Keratinocyte (primary cell): ENCODE results near the gene MICOS13.

Source experiments
- CTCF ChIP-seq, 3 experiments: IDR thresholded peaks in 1 of 3; conservative IDR thresholded peaks in 1 of 3; optimal IDR thresholded peaks in 1 of 3; 2 replicates in 2 of 3; 3 replicates in 1 of 3; pipeline versions ENCODE3 to v1.5.1; 2011; ENCODE audit warnings: low read length in 3 of 3, mild to moderate bottlenecking in 3 of 3, moderate library complexity in 2 of 3, control low read depth in 1 of 3, inconsistent platforms in 1 of 3; ENCODE audit not compliant: insufficient read depth in 2 of 3; ENCODE audit errors: extremely low read depth in 1 of 3
- EZH2 ChIP-seq: IDR thresholded peaks from one replicate; pipeline ENCODE4 v1.6.1; 2012; ENCODE audit warnings: inconsistent platforms, mild to moderate bottlenecking, low read length, moderate library complexity

- TF ChIP-seq CTCF (optimal IDR thresholded peaks at IDR 0.05 in 1 of 3, IDR thresholded peaks at IDR 0.05 in 1 of 3, conservative IDR thresholded peaks at IDR 0.05 in 1 of 3; ENCODE audit: extremely low read depth in 1 of 3, insufficient read depth in 2 of 3, low read length in 3 of 3) (no peak), EZH2 (no peak)
Observed at GRCh38 chr19:5687360-5688198, 7.3 kb upstream of the MICOS13 start.
